Measurements from ENCODE around the gene CELSR1.

The CELSR1 gene

DNA sequence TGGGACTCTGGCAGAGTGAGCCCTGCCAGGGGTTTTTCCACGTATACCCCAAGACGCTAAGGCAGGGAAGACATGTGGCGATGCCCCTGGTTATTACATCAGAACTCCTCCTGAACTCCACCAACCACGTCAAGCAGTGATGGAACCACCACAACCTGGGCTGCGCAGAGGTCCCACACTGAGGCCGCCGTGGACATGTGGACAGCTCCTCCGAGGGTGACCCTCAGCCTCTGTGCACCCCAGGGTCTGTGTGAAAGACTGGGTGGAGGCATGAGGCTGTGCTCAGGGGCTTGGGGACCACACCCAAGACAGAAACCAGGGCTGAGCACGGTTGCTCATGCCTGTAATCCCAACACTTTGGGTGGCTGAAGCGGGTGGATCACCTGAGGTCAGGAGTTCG lies 149.7 kb downstream of the CELSR1 start:
- TF ChIP-seq CTCF (IDR thresholded peaks at IDR 0.05) = no peak
- DNase-seq (ENCODE audit: low spot score) = no peak
- no peak overlapping the region for H3K27ac ChIP-seq
- no peak overlapping the region for H3K4me3 ChIP-seq

GRCh38 chr22:46386312-46386711 lies 151.1 kb downstream of the CELSR1 start:
- no peak overlapping the region for H3K4me3 ChIP-seq
- no peak for TF ChIP-seq CTCF (IDR thresholded peaks at IDR 0.05)
- no peak for DNase-seq (ENCODE audit: low spot score)
- H3K27ac ChIP-seq = no peak overlapping the region

DNA sequence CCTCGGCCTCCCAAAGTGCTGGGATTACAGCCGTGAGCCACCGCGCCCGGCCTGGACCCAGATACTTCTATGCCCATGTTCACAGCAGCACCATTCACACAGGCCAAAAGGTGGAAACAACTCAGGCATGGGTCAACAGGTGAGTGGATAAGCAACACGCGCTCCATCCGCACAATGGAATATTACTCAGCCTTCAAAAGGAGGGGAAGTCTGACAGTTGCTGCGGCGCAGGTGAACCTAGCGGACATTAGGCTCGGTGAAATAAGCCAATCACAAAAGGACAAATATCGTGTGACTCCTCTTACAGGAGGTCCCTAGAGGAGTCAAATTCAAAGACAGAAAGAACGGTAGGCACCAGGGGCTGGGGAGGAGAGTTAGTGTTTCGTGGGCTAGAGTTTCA lies 154.9 kb downstream of the CELSR1 start:
- no peak overlapping the region for H3K27ac ChIP-seq
- TF ChIP-seq CTCF (IDR thresholded peaks at IDR 0.05) = no peak
- no peak for DNase-seq (ENCODE audit: low spot score)
- H3K4me3 ChIP-seq = no peak overlapping the region

DNA sequence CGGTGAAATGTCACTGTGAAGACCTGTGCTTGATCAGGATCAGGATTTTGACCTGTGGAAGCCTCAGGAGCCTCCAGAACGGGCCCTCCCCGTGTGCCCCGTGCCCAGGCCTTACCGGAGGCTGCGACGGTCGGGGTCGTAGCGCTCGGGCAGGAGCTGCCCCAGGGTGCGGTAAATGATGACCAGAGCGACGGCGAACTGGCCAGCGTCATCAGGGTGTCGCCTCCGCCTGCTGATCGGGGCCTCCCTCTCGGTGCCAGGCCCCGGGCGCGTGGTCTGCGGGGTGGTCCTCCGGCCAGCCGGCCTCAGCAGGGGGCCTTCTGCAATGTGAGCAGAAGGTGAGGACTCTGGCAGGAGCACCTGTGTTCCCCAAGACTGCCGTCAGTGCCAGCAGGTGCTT lies 155.7 kb downstream of the CELSR1 start:
- DNase-seq (ENCODE audit: low spot score) = no peak
- TF ChIP-seq CTCF (IDR thresholded peaks at IDR 0.05) = no peak
- Histone ChIP-seq H3K27ac (no peak overlapping the region), H3K4me3 (no peak overlapping the region)

DNA sequence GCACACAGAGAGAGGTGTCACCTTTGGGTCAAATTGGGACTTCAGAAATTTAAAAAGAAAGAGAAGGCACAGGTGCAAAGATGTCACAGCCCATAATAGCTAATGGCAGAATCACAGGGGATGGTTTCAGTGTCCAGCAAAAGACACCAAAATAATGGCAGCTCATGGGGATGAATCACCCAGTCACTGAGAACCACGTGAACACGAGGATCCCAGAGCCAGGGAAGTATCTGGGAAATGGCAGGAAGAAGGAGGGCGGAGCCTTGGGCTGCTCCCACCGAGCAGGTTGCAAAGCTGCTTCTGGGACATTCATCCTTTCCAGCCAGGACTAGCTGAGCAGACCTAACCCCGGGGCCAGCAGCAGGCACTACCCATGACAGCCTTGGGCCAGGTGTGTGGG lies 156.3 kb downstream of the CELSR1 start:
- Histone ChIP-seq H3K27ac (no peak overlapping the region), H3K4me3 (no peak overlapping the region)
- no peak for TF ChIP-seq CTCF (IDR thresholded peaks at IDR 0.05)
- DNase-seq (ENCODE audit: low spot score) = no peak

DNA sequence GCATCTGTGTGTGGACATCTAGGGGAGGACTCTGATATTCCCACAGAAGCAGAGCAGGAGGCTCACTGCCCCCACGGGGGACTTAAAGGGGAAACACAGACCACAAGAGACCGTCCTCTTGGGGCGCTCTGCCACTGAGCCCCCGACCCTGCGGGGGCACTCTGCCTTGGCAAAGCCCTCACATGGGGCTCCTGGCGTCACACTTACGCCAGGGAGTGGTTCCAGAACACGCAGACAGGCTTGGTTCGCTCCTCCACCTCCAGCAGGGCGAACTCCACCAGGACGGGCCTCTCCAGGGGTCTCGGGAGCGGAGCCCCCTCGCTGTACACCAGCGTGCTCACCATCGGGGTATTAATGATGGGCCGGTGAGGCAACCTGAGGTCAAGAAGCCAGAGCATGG lies 156.8 kb downstream of the CELSR1 start:
- TF ChIP-seq CTCF (IDR thresholded peaks at IDR 0.05) = no peak
- H3K4me3 ChIP-seq = no peak overlapping the region
- DNase-seq (ENCODE audit: low spot score) = no peak
- no peak overlapping the region for H3K27ac ChIP-seq

GRCh38 chr22:46380069-46380468 lies 157.4 kb downstream of the CELSR1 start:
- no peak for TF ChIP-seq CTCF (IDR thresholded peaks at IDR 0.05)
- H3K4me3 ChIP-seq = no peak overlapping the region
- no peak for DNase-seq (ENCODE audit: low spot score)
- no peak overlapping the region for H3K27ac ChIP-seq

Data from coronary artery (tissue), 2 donors.